HepG2 (cell line): ENCODE measurements around the gene PIH1D2.

Experiments
- CTCF ChIP-seq: sonication (generic); formaldehyde crosslinking; IDR thresholded peaks from 2 replicates; pipeline ENCODE4 v1.5.0; 2020; ENCODE audit warnings: mild to moderate bottlenecking, missing genetic modification reagents, moderate library complexity
- FOXC1 ChIP-seq: sonication (generic); formaldehyde crosslinking; IDR thresholded peaks from 2 replicates; pipeline ENCODE4 v1.8.0; 2022; ENCODE audit warnings: mild to moderate bottlenecking, missing genetic modification reagents, borderline replicate concordance
- MAZ ChIP-seq, 2 experiments: sonication (generic) in 1 of 2; formaldehyde crosslinking in 1 of 2; IDR thresholded peaks; 2 replicates each; pipeline versions ENCODE4 v1.5.0 to v1.6.1; 2012 to 2020; ENCODE audit warnings: low read depth in 2 of 2, mild to moderate bottlenecking in 2 of 2, borderline replicate concordance in 1 of 2, improper control_type of control experiment in 1 of 2, low read length in 1 of 2, missing genetic modification reagents in 1 of 2, moderate library complexity in 1 of 2
- MZF1 ChIP-seq: sonication (generic); formaldehyde crosslinking; IDR thresholded peaks from 2 replicates; pipeline ENCODE4 v1.8.1; 2023; ENCODE audit warnings: mild to moderate bottlenecking, missing genetic modification reagents, borderline replicate concordance
- NFE2L2 ChIP-seq: fragments of 150-350 bp; IDR thresholded peaks from 2 replicates; pipeline ENCODE4 v1.6.1; 2014; ENCODE audit warnings: low read length
- POLR2A ChIP-seq, 2 experiments: IDR thresholded peaks; 2 replicates each; pipeline ENCODE4 v1.6.1; 2011; ENCODE audit warnings: low read depth in 2 of 2, low read length in 2 of 2, mild to moderate bottlenecking in 1 of 2, moderate library complexity in 1 of 2; ENCODE audit not compliant: insufficient read depth in 1 of 2
- SMC3 ChIP-seq: IDR thresholded peaks from 2 replicates; pipeline ENCODE4 v1.6.1; 2011; ENCODE audit warnings: low read length, improper control_type of control experiment
- ZFX ChIP-seq: sonication (generic); formaldehyde crosslinking; IDR thresholded peaks from 2 replicates; pipeline ENCODE4 v1.4.0; 2020; ENCODE audit warnings: mild to moderate bottlenecking, low read depth, missing genetic modification reagents, moderate library complexity
- ZNF224 ChIP-seq: sonication (generic); formaldehyde crosslinking; IDR thresholded peaks from 2 replicates; pipeline ENCODE4 v1.5.0; 2020; ENCODE audit warnings: mild to moderate bottlenecking, missing genetic modification reagents
- ZNF709 ChIP-seq: sonication (generic); formaldehyde crosslinking; IDR thresholded peaks from 2 replicates; pipeline ENCODE4 v1.5.0; 2020; ENCODE audit warnings: mild to moderate bottlenecking, missing genetic modification reagents
- TF ChIP-seq, protein P1 (sequence below), 2 experiments: IDR thresholded peaks; 2 replicates each; pipeline ENCODE4 v1.6.1; 2011 to 2012; ENCODE audit warnings: low read length in 2 of 2, borderline replicate concordance in 1 of 2, low read depth in 1 of 2, mild to moderate bottlenecking in 1 of 2, moderate library complexity in 1 of 2
- TF ChIP-seq, protein P2 (sequence below): sonication (generic); formaldehyde crosslinking; IDR thresholded peaks from 2 replicates; pipeline ENCODE4 v1.5.0; 2020; ENCODE audit warnings: missing genetic modification reagents
- TF ChIP-seq, protein P3 (sequence below): sonication (generic); formaldehyde crosslinking; IDR thresholded peaks from 2 replicates; pipeline ENCODE4 v1.5.0; 2020; ENCODE audit warnings: missing genetic modification reagents
- TF ChIP-seq, protein P4 (sequence below): sonication (generic); formaldehyde crosslinking; conservative IDR thresholded peaks from 2 replicates; pipeline ENCODE4 v1.4.0; 2020; ENCODE audit warnings: missing genetic modification reagents

DNA sequence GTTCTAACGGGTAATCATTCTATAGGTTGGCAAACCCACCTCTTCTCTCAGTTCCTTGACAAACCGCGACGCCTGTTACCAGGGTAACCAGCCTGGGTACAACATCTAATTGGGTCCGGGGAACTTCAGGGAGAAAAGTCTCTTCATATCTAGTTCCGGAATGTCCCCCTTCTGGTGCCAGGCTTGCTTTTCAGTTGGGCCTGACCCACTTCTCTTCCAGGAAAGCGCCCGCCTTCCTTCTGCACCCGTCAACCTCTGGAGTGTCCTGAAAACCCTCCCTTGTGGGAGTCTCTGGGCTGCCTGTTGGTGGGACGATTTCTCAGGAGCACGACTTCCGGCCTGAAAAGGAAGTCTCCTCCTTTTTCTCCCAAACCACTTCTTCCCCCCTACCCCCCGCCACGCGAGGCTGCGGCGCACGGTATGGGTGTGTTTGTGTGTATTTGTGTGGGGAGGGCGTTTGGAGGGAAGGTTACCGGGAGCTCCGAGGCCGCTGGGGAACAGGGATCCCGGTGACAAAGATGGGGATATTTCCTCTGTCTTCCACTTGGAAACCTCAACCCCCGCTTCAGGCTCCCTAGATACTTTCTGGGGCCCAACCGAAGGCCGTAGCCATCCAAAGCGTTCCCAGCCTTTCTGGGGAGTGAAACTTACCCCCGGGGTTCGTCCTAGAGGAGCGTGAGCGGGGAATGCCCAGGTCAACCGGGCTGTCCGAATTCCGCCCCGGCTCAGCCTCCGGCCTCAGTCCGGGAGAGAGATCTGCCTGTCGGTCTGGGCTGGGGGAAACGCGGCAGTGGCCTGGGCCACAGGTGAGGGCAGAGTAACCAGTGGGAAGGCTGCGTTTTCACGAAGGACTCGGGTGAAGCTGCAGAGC lies at the start of gene PIH1D2, which contains the start of gene NKAPD1:
- TF ChIP-seq MAZ (IDR thresholded peaks at IDR 0.05; ENCODE audit: borderline replicate concordance, low read depth, low read length) (no peak), MAZ (CRISPR knock-in tag; IDR thresholded peaks at IDR 0.05; ENCODE audit: low read depth) (peak; percentile 14; the same call in 1 of the 2 replicates), ZNF709 (no peak), CTCF (CRISPR knock-in tag) (no peak), FOXC1 (CRISPR knock-in tag) (no peak), MZF1 (CRISPR knock-in tag) (no peak), POLR2A (IDR thresholded peaks at IDR 0.05; ENCODE audit: insufficient read depth in 1 of 2, low read depth in 2 of 2, low read length in 2 of 2) (peak in 1 of 2 experiments; percentile 60; a peak in 3 of 4 replicates), ZNF224 (CRISPR knock-in tag) (peak; percentile 62; the same call in 1 of the 2 replicates), NFE2L2 (no peak; the same call in 1 of the 2 replicates), ZFX (CRISPR knock-in tag) (peak; percentile 78; the same call in 1 of the 2 replicates), SMC3 (no peak)
- TF ChIP-seq, protein P1, sequence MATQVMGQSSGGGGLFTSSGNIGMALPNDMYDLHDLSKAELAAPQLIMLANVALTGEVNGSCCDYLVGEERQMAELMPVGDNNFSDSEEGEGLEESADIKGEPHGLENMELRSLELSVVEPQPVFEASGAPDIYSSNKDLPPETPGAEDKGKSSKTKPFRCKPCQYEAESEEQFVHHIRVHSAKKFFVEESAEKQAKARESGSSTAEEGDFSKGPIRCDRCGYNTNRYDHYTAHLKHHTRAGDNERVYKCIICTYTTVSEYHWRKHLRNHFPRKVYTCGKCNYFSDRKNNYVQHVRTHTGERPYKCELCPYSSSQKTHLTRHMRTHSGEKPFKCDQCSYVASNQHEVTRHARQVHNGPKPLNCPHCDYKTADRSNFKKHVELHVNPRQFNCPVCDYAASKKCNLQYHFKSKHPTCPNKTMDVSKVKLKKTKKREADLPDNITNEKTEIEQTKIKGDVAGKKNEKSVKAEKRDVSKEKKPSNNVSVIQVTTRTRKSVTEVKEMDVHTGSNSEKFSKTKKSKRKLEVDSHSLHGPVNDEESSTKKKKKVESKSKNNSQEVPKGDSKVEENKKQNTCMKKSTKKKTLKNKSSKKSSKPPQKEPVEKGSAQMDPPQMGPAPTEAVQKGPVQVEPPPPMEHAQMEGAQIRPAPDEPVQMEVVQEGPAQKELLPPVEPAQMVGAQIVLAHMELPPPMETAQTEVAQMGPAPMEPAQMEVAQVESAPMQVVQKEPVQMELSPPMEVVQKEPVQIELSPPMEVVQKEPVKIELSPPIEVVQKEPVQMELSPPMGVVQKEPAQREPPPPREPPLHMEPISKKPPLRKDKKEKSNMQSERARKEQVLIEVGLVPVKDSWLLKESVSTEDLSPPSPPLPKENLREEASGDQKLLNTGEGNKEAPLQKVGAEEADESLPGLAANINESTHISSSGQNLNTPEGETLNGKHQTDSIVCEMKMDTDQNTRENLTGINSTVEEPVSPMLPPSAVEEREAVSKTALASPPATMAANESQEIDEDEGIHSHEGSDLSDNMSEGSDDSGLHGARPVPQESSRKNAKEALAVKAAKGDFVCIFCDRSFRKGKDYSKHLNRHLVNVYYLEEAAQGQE (IDR thresholded peaks at IDR 0.05; ENCODE audit: borderline replicate concordance in 1 of 2, low read depth in 1 of 2, low read length in 2 of 2) = no peak
- TF ChIP-seq, protein P2, sequence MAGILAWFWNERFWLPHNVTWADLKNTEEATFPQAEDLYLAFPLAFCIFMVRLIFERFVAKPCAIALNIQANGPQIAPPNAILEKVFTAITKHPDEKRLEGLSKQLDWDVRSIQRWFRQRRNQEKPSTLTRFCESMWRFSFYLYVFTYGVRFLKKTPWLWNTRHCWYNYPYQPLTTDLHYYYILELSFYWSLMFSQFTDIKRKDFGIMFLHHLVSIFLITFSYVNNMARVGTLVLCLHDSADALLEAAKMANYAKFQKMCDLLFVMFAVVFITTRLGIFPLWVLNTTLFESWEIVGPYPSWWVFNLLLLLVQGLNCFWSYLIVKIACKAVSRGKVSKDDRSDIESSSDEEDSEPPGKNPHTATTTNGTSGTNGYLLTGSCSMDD = no peak
- TF ChIP-seq, protein P3, sequence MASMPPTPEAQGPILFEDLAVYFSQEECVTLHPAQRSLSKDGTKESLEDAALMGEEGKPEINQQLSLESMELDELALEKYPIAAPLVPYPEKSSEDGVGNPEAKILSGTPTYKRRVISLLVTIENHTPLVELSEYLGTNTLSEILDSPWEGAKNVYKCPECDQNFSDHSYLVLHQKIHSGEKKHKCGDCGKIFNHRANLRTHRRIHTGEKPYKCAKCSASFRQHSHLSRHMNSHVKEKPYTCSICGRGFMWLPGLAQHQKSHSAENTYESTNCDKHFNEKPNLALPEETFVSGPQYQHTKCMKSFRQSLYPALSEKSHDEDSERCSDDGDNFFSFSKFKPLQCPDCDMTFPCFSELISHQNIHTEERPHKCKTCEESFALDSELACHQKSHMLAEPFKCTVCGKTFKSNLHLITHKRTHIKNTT (CRISPR knock-in tag) = no peak
- TF ChIP-seq, protein P4, sequence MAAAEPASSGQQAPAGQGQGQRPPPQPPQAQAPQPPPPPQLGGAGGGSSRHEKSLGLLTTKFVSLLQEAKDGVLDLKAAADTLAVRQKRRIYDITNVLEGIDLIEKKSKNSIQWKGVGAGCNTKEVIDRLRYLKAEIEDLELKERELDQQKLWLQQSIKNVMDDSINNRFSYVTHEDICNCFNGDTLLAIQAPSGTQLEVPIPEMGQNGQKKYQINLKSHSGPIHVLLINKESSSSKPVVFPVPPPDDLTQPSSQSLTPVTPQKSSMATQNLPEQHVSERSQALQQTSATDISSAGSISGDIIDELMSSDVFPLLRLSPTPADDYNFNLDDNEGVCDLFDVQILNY (CRISPR knock-in tag) = no peak
